ENCODE results near the gene TACSTD2. TPM values are rescaled to one million over a fixed set of nuclear protein-coding genes. Genes with fewer than 3 reads are reported as not detected.
"Not testable (repeated sequence)": the region's sequence is repeated elsewhere in the genome, so short reads cannot be mapped to it uniquely, and the experiment has no call there.

The TACSTD2 gene
- total RNA-seq, 1 donor from 2014 or later: 0.16 TPM

DNA sequence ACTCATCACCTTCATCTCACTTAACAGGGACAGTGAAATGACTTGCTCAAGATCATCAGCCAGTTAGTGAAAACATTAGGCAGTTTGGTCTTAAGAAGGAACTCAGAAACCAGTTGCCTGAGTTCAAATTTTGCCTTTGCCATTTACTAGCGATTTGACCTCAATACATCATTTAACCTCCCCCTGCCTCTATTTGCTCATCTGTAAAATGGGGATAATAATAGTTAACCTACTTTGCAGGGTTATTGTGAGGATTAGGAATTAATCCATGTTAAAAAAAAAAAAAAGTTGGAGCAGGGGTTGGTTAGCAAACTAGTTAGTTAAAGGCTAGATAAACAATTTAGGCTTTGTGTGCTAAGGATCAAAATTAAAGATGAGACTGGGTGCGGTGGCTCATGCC, 10.6 kb upstream of the TACSTD2 start:
- DNase-seq: no peak

DNA sequence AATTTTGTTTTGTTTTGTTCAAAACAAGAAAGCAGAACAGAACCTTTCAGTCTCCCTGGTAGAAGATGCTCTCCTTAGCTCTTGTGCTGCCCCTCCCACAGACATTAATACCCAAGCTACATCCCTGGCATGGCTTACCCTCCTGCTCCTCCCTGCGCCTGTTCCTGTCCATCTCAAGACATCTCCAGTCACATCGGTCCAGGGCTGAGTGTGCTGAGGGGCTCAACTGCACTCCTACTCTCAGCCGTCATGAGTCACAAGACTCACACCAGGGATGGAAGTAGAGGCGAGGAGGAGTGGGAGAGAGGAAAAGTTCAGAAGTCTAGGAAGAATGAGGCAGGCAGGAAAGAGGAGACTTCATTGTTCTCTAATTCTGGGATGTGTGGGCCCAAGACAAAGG, 9.2 kb upstream of the TACSTD2 start:
- DNase-seq: no peak

DNA sequence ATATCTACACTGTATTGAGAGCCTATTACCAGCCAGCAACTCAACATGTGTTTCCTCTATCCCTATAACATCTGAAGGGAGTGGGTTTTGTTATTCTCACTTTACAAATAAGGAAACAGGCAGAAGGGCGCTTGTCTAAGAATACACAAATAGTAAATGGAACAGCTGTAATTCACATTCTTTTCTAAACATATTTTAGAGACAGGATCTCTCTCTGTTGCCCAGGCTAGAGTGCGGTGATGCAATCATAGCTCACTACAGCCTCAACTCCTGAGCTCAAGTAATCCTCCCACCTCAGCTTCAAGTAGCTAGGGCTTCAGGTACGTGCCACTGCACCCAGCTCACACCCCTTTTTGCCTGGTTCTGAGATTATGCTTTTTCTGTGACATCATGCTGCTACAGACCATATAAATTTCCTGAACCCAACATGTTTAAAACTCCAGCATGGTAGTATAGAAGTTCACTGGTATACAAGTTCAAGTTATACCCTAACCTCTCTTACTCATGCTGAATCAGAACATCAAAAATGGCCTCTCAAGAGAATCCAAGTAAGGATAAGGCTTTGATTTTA, 8.6 kb upstream of the TACSTD2 start:
- DNase-seq: no peak

DNA sequence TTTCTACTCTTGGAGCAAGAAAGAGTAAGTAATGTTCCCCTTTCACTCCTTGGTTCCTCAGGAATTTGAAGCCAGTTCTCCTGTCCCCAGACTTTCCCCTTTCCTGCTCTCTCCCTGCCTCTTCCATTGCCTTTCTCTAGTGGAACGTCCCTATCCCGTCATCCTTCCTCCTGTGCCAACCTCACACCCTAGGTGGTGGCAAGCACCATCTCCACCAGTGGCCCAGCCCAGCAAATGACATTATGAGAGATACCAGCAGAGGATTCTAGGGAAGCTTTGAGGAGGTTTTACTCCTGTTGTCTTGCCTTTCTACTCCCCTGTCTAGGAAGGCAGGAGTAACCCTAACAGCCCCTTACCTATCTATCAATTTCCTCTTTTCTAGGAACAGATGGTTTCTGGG, 8.1 kb upstream of the TACSTD2 start:
- DNase-seq: no peak

DNA sequence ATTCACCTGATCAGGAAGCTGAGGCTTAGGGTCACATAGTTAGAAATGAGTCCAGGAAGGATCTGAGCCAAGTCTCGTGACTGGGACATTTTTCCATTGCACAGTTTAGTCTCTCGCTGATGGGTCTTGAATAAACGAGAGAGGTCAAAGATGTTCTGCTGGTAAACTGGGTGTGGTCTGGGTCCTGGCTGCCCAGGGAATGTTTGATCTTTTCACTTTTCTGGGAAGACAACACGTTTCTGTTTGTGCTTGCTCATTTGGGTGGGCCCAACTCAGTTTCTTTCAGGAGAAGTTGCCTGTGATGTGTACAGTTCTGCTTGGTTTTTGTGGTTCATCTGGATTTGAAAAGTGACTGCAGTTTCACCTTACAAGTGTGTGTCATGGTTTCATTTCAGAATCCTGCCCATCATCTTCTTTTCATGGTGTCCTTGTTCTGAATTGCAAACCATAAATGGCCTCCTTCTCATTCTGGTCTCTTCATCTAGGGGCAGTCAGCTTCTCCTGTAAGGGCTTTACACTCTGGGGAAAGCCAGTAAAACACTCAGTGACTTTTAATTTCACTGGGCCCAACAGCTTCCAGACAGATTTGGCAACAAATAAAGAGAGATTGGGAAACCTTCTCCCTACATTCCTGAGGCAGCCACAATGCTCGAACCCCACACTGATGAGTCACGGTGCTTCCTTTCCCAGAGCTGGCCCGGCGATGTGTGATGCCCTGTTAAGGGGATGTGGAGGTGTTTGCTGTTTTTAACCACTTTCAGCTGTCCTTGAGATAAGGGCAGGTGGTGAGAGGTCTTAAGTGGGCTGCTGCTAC, 7.2 kb upstream of the TACSTD2 start:
- peak; percentile 38 for DNase-seq

DNA sequence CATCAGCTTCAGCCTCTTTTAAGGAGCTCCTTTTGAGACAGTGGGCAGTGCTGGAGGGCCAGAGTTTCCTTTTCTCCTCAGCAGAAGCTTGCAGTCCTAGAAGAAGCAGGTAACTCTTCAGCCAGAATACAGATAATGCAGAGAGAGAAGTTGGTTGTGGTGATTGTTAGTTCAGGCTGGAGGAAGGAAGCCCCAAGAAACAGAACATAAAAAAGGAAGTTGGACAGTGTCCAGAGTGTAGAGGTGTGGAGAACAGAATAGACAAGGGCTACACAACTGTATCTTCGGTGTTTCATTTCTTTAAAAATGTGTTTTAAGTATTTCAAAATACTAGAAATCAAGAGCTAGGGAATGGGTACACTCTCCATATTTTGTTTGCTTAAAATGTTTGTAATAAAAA, 6.4 kb upstream of the TACSTD2 start:
- no peak for DNase-seq

DNA sequence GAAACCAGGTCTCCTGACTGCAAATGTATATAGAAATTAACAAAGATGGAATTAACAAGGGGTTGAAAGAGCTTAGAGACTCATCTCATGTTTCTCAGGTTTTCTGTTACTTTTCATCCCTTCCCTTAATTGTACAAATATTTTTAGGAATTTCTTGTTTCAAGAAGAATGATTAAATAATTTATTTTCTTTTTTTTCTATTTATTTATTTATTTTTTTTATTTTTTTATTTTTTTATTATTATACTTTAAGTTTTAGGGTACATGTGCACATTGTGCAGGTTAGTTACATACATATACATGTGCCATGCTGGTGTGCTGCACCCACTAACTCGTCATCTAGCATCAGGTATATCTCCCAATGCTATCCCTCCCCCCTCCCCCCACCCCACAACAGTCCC, 5.1 kb upstream of the TACSTD2 start:
- DNase-seq: not testable (repeated sequence)

DNA sequence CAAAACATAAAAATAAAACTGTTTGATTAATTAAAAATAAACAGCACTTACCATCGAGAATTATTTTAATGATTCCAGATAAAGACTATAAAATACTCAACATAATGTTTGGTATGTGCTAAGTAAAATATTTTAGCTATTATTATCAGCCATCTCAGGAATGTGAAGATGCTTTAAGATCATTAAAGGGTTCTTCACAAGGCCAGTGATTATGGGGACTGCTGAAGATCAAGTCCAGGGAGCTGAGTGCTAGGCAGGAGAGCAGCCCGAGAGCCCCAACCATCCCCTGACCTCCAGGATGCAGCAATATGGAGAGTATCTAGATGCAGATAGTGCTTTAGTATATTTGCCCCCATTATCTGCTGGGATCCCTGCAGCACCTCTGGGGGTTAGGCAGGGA, 4.6 kb upstream of the TACSTD2 start:
- DNase-seq: no peak

DNA sequence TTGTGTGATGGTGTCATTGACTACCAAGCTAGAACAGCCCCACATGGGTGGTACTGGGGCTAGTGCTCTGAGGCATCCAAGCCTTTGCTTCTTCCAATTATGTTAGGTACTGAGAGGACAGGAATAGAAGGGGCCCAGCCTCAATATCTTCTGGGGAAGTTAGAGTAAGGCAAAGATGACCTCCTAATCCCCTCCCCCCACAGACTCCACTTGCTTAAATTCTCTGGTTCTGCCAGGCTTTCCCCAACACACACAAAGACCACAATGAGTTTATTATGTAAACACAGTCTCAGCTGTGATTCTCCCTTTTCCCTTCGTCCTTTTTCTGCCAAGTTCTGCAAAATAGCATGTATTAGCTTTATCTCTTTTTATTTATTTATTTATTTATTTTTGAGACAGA, 3.1 kb upstream of the TACSTD2 start:
- no peak for DNase-seq

DNA sequence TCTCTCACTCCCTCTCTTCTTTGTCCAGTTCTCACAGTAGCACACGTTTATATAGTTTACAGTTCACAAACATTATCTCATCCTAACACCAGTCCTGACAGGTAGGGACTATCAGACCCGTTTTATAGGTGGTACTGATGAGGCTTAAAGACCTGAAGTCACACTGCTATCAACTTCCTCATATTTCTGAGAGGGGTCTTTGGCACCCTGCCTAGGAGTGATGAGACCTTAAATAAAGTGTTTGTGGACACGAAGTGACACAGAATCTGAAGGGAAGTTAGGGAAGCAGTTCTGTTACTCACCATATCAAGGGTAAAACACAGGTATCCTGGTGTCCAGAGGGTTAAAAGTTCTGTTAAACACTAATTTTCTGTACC, 590 bp upstream of the TACSTD2 start:
- no peak for DNase-seq

DNA sequence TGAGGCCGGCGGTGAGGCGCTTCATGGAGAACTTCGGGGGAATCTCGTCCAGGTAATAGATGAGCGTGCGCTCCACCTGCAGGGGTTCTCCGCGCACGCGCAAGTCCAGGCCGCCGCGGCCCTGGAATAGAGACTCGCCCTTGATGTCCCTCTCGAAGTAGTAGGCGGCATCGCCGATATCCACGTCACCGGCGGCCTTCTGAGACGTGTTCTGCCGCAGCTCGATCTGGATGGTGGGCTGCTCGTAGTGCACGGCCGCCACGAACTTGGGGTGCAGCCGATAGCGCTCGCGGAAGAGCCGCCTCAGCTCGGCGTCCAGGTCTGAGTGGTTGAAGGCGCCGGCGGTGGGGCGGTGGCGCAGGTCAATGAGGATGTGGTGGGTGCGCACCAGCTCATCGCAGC, 726 bp downstream of the TACSTD2 start:
- DNase-seq: no peak

DNA sequence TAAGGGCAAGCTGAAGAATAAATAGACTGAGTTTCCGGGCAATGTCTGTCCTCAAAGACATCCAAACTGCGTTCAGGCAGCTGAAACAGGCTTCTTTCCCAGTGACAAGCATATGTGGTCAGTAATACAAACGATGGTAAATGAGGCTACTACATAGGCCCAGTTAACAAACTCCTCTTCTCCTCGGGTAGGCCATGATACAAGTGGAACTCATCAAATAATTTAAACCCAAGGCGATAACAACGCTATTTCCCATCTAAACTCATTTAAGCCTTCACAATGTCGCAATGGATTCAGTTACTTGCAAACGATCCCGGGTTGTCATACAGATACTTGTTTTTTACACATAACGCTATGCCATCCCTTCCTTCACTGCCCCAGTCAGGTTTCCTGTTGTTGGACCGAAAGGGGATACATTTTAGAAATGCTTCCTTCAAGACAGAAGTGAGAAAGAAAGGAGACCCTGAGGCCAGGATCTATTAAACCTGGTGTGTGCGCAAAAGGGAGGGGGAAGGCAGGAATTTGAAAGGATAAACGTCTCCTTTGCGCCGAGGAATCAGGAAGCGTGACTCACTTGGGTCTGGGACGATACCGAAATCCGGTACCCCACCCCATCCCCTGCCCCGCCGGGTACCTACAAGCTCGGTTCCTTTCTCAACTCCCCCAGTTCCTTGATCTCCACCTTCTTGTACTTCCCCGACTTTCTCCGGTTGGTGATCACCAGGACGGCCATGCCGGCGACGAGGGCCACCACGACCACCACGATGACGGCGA, 1.3 kb downstream of the TACSTD2 start:
- DNase-seq: no peak

DNA sequence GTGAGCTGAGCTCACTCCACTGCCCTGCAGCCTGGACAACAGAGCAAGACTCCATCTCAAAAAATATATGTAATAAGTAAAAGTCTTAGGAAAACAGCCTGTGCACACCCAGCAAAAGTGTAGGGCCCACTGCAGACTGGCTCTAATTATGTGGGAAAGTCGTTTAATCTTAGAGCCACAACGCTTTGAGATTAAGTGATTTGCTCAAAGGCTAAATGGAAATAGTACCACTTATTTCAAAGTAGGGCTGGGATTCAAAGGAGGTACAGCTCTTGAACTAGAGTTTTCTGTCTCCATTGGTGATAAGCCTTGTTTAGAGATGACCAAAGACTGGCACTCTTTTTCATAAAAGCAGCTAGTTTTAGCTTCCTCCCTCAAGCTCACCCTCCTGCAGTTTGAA, 2.2 kb downstream of the TACSTD2 start:
- DNase-seq: no peak

DNA sequence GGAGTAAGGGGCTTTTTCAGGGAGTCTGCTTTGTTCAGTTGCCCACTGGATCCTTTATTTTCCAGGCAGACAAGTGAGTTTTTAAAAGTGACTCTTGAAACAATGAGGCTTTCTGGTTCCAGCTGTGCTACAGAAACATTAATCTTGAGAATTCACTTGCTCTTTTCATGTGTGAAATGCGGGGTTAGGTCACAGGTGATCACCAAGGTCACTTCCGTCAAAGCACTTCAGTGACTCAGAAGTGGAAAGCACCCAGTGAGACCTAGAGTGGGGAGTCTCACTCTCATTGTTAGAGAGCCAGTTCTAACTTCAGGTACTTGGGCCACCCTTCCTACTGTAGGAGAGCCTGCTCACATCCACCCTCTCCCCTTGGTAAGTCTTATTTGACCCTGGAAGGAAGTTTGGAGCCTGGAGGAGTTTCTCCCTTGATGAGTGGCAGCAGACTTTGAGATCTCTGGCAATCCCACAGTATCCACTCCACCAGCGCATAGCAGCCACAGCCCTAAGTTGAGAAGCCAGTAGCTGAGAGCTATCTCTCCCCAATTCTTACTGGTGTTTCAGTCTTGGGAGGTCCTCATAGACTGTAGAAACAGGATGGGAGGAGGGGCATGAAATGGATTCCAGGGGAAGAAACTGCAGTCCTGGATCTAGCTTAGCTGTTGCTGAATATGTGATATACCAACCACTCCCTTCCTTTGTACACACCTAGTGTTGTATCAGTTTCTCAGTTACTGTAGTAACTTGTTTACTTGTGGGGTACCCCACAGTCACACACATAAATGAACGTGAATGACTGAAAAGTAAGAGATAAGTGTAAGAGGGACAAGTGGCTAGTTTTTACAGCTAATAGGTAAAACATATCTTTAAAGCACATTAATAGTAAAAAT, 3.1 kb downstream of the TACSTD2 start:
- no peak for DNase-seq

DNA sequence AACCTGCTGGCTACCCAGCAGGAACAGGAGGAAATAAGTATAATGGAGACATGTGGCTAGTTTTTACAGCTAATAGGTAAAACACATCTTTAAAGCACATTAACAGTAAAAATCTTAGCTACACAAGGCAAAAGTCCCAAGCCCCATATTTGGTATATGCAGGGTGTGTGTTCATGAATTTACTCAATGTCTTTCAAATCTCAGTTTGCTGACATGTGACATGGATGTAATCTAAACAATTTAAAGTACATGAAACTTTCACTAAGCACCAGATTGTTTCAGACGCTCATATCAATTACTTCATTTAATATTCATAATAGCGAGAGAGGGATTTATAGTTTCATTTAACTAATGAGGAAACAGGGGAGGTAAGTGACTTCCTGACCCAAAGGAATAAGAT, 3.9 kb downstream of the TACSTD2 start:
- DNase-seq: no peak

DNA sequence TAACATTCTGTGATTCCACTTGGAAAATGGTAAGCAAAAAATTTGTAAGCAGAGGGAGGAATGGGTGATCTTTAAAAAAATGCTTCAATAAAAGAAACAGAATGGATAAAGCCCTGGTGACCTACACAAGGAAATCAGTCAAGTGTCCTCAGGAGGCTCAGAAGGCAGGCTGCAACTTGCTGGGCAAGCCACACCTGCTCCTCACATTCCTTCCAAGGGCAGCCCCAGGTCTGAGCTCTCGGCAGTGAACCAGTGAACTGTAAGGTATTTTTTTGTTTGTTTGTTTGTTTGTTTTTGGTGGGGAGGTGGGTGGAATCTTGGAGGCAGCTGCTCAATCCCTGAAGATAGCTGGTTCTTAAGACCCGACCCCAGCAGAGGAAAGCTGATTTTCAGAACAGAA, 4.4 kb downstream of the TACSTD2 start:
- DNase-seq: no peak

DNA sequence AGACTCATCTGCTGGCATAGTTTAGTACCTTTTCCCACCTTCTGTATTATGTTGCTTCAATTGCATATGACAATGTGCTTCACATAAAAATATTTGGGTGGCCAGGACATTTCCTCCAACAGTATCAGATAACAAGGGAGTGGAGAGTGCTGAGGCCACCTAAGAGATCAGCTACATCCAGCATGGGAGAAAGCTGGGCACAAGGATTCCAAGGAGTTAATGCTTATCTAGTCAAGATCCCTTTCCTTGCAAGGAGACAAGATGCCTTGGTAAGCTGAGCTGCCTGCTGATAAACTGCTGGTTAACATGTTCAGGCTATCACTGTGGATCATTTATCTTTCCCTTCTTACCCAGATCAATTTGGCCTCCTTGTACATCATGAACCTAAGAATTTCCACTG, 5.4 kb downstream of the TACSTD2 start:
- no peak for DNase-seq

DNA sequence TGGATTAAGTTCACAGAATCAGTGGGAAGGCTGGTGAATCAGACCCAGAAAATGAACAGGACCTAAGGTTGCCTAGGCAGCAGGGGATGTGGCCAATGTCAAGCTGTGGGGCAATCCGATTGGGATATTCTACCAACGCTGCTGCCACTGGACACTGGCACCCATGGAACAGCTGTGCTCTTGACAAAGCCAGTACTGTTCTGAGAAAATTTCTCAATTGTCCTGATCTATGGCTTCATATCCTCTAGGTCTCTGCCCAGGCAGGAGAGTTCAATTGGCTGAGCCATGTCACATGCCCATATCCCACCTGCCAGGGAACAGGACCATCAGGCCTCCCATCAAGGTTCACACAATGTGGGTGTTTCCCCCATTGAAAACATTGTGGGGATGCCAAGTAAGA, 6.2 kb downstream of the TACSTD2 start:
- no peak for DNase-seq

DNA sequence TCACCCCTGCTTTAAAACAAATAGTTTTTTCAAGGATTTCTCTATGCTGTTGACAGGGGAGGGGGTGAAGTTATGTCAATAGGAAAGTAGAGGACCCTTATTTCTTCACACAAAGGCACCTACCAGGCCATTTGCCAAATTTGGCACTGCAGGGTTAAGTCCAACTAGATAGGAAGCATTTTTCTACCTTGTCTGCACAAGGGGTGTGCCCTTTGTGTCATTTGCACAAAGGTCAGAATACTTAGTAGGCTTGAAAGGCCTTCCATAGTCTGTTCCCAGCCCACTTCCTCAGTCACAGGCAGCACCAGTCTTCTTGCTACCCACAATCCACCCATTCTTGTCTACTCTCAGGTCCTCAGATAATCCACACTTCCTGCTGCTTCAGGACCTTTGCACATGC, 7.0 kb downstream of the TACSTD2 start:
- DNase-seq: no peak

DNA sequence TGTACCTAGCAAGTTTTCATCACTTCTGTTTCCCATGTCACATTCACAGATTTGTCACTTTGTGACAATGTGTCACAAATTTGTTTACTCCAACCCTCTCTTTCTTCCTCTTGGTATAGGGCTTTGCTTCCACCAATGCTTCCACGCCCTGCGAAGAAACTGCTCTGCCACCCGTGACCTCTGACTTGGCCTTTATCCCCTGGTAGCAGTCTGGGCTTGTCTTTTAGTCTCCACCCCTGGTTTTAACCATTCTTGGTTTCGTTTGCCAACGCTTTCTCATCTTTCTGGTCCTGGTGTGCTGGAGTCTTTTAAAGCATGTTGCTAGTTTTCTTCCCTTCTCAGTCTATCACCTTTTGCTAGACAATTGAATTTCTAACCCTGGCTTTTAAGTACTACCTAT, 8.1 kb downstream of the TACSTD2 start:
- DNase-seq: no peak

DNA sequence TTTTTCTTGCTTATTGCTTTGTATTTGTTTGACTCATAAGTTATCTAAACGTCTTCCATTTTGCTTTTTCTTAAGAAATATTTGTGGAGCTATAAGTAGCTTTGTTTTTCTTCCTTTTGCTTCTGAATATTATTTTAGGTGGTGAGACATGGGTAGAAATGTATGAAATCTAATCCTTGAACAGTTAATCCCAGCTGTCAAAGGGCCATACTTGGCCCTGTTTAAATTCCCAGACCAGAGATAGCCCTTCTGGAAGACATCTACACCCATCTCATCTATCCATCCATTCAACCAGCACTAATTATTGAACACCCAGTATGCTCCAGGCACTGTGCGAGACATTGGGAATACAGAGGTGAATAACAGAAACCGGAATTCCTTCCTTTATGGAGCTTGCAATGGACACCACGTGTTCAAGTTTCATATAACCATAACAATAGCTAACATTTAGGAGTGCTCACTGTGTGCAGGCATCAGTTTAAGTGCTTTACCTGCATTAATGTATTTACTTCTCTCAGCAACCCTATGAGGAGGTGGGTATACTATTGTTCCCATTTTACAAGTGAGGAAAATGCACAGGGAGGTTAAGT, 8.7 kb downstream of the TACSTD2 start:
- DNase-seq: no peak

DNA sequence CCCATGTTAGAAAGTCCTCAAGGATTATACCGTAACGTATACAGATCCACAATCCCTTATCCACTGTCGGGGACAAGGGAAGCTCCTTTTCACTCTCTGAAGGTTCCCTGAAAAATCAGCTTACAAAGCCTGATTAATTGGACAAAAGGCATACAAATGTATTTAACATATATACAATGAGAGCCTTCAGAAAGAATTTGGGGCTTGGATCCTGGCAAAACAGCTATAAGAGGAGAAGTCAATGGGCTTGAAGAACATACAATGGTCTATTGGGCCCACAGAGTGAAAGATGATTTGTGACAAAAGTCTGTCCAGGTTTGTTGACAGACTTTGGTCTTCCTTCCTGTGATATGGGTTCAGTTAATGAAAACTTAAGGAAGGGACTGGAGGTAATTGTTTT, 10.7 kb downstream of the TACSTD2 start:
- DNase-seq: no peak

All from occipital lobe (tissue), 2 donors.